Upper lobe of right lung (tissue), 1 donor: ENCODE data around the gene NFAM1. TPM values are rescaled to one million over a fixed set of nuclear protein-coding genes. Genes with fewer than 3 reads are reported as not detected.

ENCODE experiments used
- ATAC-seq: fragments of 200-7000 bp; cut with Tn5 transposase; one replicate; pipeline ENCODE4 v1.9.1; 2020; ENCODE audit warnings: mild to moderate bottlenecking, moderate library complexity
- DNase-seq: peaks from one replicate; pipeline ENCODE4 v3.0.0-alpha.2; 2020
- H3K27ac ChIP-seq: fragments of 200-600 bp; one replicate; pipeline ENCODE4 v1.8.0; 2022
- H3K27me3 ChIP-seq: fragments of 200-600 bp; one replicate; pipeline ENCODE4 v1.8.0; 2022; ENCODE audit warnings: mild to moderate bottlenecking
- H3K36me3 ChIP-seq: fragments of 200-600 bp; one replicate; pipeline ENCODE4 v1.8.0; 2022
- H3K4me1 ChIP-seq: fragments of 200-600 bp; one replicate; pipeline ENCODE4 v1.8.0; 2022
- H3K4me3 ChIP-seq: fragments of 200-600 bp; one replicate; pipeline ENCODE4 v1.8.0; 2022; ENCODE audit warnings: mild to moderate bottlenecking
- H3K9me3 ChIP-seq: fragments of 200-600 bp; one replicate; pipeline ENCODE4 v1.8.0; 2022
- intact Hi-C: fragments of 100-400 bp; cut with DNase I; formaldehyde crosslinking; loops from one replicate; pipeline ENCODE4 v1.11.0; 2022
- total RNA-seq: library from RNA; stranded (reverse); fragmentation: NEBNext Ultra II Directional; extraction: Animal tissue kit (Norgen Biotek cat#: 25700); gene quantifications from one replicate; pipeline ENCODE4 v1.2.1, GENCODE V29; 2021
- TF ChIP-seq, protein P1 (sequence below): fragments of 200-600 bp; IDR thresholded peaks from one replicate; pipeline ENCODE4 v1.8.0; 2022; ENCODE audit warnings: antibody characterized with exemption
- donor health status: DM: no; HTN: yes; CAD: no; lungs with severe emphysema.

NFAM1 gene
- total RNA-seq, 1 donor from 2014 or later: 12.6 TPM

GRCh38 chr22:42340150-42340549 is 92.1 kb downstream of the NFAM1 start:
- no peak overlapping the region for H3K4me3 ChIP-seq
- H3K36me3 ChIP-seq: no peaks in the 10 kb centered on the region
- H3K4me1 ChIP-seq: no peaks in the 10 kb centered on the region
- TF ChIP-seq, protein P1, sequence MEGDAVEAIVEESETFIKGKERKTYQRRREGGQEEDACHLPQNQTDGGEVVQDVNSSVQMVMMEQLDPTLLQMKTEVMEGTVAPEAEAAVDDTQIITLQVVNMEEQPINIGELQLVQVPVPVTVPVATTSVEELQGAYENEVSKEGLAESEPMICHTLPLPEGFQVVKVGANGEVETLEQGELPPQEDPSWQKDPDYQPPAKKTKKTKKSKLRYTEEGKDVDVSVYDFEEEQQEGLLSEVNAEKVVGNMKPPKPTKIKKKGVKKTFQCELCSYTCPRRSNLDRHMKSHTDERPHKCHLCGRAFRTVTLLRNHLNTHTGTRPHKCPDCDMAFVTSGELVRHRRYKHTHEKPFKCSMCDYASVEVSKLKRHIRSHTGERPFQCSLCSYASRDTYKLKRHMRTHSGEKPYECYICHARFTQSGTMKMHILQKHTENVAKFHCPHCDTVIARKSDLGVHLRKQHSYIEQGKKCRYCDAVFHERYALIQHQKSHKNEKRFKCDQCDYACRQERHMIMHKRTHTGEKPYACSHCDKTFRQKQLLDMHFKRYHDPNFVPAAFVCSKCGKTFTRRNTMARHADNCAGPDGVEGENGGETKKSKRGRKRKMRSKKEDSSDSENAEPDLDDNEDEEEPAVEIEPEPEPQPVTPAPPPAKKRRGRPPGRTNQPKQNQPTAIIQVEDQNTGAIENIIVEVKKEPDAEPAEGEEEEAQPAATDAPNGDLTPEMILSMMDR: no peak
- DNase-seq: no peak
- H3K27me3 ChIP-seq: no peaks in the 10 kb centered on the region
- no peaks in the 10 kb centered on the region for H3K9me3 ChIP-seq
- H3K27ac ChIP-seq: no peak overlapping the region
- intact Hi-C loops: no loop called here
- no peak for ATAC-seq

DNA sequence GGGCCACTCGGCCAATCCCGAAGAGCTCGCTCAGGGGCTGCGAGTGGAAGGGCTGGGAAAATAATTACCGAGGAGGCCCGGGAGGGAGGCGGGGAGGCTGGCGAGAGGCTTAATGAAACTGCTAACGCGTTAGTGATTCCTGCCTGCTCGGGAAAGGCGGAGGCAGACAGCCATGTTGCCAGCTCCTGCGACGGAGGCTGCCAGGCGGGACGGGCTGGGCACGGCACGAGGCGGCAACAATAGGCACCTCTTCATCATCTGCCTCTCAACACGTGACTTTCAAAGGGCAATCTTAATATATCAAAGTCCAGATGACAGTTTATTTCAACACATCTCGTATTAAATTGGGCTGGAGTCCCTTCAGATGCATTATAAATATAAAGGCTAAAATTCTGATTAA is 93.7 kb downstream of the NFAM1 start:
- no peak for DNase-seq
- no peak for ATAC-seq
- intact Hi-C loops: no loop called here
- Histone ChIP-seq H3K36me3 (no peaks in the 10 kb centered on the region), H3K4me1 (no peaks in the 10 kb centered on the region), H3K27ac (no peak overlapping the region), H3K9me3 (no peaks in the 10 kb centered on the region), H3K27me3 (no peaks in the 10 kb centered on the region), H3K4me3 (no peak overlapping the region)
- TF ChIP-seq, protein P1: no peak

DNA sequence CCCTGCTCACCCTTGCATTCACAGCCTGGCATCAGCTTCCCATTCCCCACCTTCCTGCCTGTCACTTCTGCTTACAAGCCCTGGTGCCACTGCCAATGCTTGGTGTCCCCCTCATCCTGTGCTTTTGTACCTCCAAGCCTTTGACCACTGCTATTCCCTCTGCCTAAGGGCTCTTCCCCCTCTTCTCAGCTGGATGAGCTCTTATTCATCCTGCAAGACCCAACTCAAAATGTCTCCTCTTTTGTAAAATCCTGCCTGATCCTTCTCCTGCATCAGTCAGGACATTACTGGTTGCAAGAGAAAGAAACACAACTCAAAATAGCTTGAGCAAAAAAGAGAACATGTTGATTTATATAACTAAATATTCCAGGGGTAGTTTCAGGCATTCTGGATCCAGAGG is 94.8 kb downstream of the NFAM1 start:
- H3K36me3 ChIP-seq: no peaks in the 10 kb centered on the region

GRCh38 chr22:42336527-42337227 is 95.5 kb downstream of the NFAM1 start:
- Histone ChIP-seq H3K4me1 (no peaks in the 10 kb centered on the region), H3K27ac (no peak overlapping the region), H3K9me3 (no peaks in the 10 kb centered on the region), H3K4me3 (no peak overlapping the region), H3K36me3 (no peaks in the 10 kb centered on the region), H3K27me3 (no peaks in the 10 kb centered on the region)
- ATAC-seq: no peak
- TF ChIP-seq, protein P1: no peak
- intact Hi-C loops: no loop called here
- DNase-seq: no peak

More for the DNA sequence above, 94.8 kb downstream of the NFAM1 start:
- no peaks in the 10 kb centered on the region for H3K9me3 ChIP-seq
- DNase-seq (no peak), ATAC-seq (no peak)
- H3K27me3 ChIP-seq: no peaks in the 10 kb centered on the region
- H3K4me1 ChIP-seq: no peaks in the 10 kb centered on the region
- intact Hi-C loops: no loop called here
- H3K4me3 ChIP-seq: no peak overlapping the region
- TF ChIP-seq, protein P1: no peak
- H3K27ac ChIP-seq: no peak overlapping the region

GRCh38 chr22:42335839-42336378 is 96.3 kb downstream of the NFAM1 start:
- intact Hi-C loops: no loop called here
- Histone ChIP-seq H3K36me3 (no peaks in the 10 kb centered on the region), H3K4me3 (no peak overlapping the region), H3K9me3 (no peaks in the 10 kb centered on the region), H3K27ac (no peak overlapping the region), H3K4me1 (no peaks in the 10 kb centered on the region), H3K27me3 (no peaks in the 10 kb centered on the region)
- no peak for ATAC-seq
- DNase-seq: no peak
- TF ChIP-seq, protein P1: no peak
